ENCODE data around the gene ZNF436. TPM values are rescaled to one million over a fixed set of nuclear protein-coding genes. Genes with fewer than 3 reads are reported as not detected.

The ZNF436 gene
- total RNA-seq, 1 experiment from 2014 or later = 16.0 TPM

DNA sequence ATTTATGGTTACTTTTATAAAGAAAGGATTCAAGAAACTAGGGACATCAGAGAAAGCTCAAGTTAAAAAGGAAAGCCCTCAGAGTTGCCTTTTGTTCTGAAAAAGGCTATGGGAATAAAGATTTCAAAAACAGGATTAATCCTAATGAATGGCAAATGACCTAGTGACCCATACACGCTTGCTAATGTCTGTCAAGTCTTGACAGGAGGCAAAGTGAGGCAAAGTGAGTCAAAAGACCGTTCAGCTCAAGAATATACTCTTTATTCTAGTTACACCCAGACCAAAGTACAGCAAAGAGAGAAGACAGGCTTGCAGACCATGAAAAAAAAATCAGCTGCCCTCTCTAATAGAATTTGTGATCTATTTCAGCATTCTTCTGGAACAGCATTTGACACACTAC lies 3.5 kb downstream of the ZNF436 start:
- intact Hi-C loops (cut with micrococcal nuclease; ENCODE audit: unreplicated experiment) (no loop called here), in situ Hi-C loops (cut with HindIII; ENCODE audit: low pct_unique_long_range_greater_than_20kb, low sequenced_read_pairs) (no loop called here)
- Histone ChIP-seq H3K4me1 (ENCODE audit: control insufficient read depth, insufficient read depth, low read length) (peaks cover 18% of the 10 kb centered on the region), H3K9me3 (ENCODE audit: control insufficient read depth, insufficient read depth, low read depth, low read length) (peaks cover 50% of the 10 kb centered on the region), H3K36me3 (ENCODE audit: control insufficient read depth, insufficient read depth, low read length) (peaks cover 16% of the 10 kb centered on the region), H3K4me3 (ENCODE audit: low read depth in 2 of 2, low read length in 2 of 2) (no peak overlapping the region; a peak in 1 of 4 replicates), H3K27me3 (ENCODE audit: control insufficient read depth, insufficient read depth, low read length) (no peaks in the 10 kb centered on the region), H3K27ac (ENCODE audit: low read length) (no peak overlapping the region)
- TF ChIP-seq, protein P1, sequence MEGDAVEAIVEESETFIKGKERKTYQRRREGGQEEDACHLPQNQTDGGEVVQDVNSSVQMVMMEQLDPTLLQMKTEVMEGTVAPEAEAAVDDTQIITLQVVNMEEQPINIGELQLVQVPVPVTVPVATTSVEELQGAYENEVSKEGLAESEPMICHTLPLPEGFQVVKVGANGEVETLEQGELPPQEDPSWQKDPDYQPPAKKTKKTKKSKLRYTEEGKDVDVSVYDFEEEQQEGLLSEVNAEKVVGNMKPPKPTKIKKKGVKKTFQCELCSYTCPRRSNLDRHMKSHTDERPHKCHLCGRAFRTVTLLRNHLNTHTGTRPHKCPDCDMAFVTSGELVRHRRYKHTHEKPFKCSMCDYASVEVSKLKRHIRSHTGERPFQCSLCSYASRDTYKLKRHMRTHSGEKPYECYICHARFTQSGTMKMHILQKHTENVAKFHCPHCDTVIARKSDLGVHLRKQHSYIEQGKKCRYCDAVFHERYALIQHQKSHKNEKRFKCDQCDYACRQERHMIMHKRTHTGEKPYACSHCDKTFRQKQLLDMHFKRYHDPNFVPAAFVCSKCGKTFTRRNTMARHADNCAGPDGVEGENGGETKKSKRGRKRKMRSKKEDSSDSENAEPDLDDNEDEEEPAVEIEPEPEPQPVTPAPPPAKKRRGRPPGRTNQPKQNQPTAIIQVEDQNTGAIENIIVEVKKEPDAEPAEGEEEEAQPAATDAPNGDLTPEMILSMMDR (IDR thresholded peaks at IDR 0.05) = no peak
- TF ChIP-seq POLR2AphosphoS5 (IDR thresholded peaks at IDR 0.05; ENCODE audit: low read depth, low read length) (no peak), TCF7L2 (IDR thresholded peaks at IDR 0.05; ENCODE audit: low read depth, low read length) (no peak), SIN3A (IDR thresholded peaks at IDR 0.05; ENCODE audit: borderline replicate concordance, insufficient read depth, low read depth, low read length) (no peak), REST (IDR thresholded peaks at IDR 0.05; ENCODE audit: insufficient read depth in 1 of 2, low read depth in 2 of 2, low read length in 1 of 2) (no peak)
- BruUV-seq (replicated peaks) = TSS peak; percentile 51
- DNase-seq (ENCODE audit: low read depth, low spot score) = no peak
- ChIA-PET CTCF (no interaction called here), POLR2A (no interaction called here)
- ATAC-seq = no peak

DNA sequence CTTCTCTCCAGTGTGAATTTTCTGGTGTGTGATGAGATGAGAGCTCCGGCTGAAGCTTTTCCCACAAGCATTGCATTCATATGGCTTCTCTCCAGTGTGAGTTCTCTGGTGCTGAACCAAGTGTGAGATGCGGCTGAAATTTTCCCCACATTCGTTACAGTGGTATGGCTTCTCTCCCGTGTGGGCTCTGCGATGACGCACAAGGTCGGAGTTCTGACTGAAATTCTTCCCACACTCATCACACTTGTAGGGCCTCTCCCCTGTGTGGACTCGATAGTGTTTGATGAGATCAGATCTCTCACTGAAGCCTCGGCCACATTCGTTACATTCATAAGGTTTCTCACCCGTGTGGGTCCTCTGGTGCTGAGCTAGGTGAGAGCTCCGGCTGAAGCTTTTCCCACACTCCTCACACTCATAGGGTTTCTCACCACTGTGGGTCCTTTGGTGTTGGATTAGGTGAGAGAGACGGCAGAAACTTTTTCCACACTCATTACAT lies 7.4 kb downstream of the ZNF436 start:
- POLR2A ChIA-PET = interaction anchor here (0.7 kb wide), 1 partner anchor 18 kb away, joined by 8 read pairs; the partner anchor contains the start of gene HNRNPR

More for the DNA sequence above, 7.4 kb downstream of the ZNF436 start:
- in situ Hi-C loops (cut with HindIII; ENCODE audit: low pct_unique_long_range_greater_than_20kb, low sequenced_read_pairs) (no loop called here), intact Hi-C loops (cut with micrococcal nuclease; ENCODE audit: unreplicated experiment) (no loop called here)
- TF ChIP-seq POLR2AphosphoS5 (IDR thresholded peaks at IDR 0.05; ENCODE audit: low read depth, low read length) (no peak), REST (IDR thresholded peaks at IDR 0.05; ENCODE audit: insufficient read depth in 1 of 2, low read depth in 2 of 2, low read length in 1 of 2) (no peak), SIN3A (IDR thresholded peaks at IDR 0.05; ENCODE audit: borderline replicate concordance, insufficient read depth, low read depth, low read length) (no peak), TCF7L2 (IDR thresholded peaks at IDR 0.05; ENCODE audit: low read depth, low read length) (no peak)
- TF ChIP-seq, protein P1 (IDR thresholded peaks at IDR 0.05) = no peak
- Histone ChIP-seq H3K4me1 (ENCODE audit: control insufficient read depth, insufficient read depth, low read length) (no peaks in the 10 kb centered on the region), H3K27me3 (ENCODE audit: control insufficient read depth, insufficient read depth, low read length) (no peaks in the 10 kb centered on the region), H3K27ac (ENCODE audit: low read length) (no peak overlapping the region), H3K36me3 (ENCODE audit: control insufficient read depth, insufficient read depth, low read length) (peaks cover 16% of the 10 kb centered on the region), H3K4me3 (ENCODE audit: low read depth in 2 of 2, low read length in 2 of 2) (no peak overlapping the region), H3K9me3 (ENCODE audit: control insufficient read depth, insufficient read depth, low read depth, low read length) (peaks cover 75% of the 10 kb centered on the region)
- no TSS peak for BruUV-seq (replicated peaks)
- DNase-seq (ENCODE audit: low read depth, low spot score) (no peak), ATAC-seq (no peak)
- CTCF ChIA-PET = no interaction called here
